Measurements from ENCODE around the gene HCN2. TPM values are rescaled to one million over a fixed set of nuclear protein-coding genes. Genes with fewer than 3 reads are reported as not detected.

The HCN2 gene
- total and polyA plus RNA-seq, 9 of the 15 experiments (the other 6 are each of a cell fraction or from before 2014, with no cell fraction given), result 0.29 to 4.2 (median 0.82) TPM; not detected in 2

DNA sequence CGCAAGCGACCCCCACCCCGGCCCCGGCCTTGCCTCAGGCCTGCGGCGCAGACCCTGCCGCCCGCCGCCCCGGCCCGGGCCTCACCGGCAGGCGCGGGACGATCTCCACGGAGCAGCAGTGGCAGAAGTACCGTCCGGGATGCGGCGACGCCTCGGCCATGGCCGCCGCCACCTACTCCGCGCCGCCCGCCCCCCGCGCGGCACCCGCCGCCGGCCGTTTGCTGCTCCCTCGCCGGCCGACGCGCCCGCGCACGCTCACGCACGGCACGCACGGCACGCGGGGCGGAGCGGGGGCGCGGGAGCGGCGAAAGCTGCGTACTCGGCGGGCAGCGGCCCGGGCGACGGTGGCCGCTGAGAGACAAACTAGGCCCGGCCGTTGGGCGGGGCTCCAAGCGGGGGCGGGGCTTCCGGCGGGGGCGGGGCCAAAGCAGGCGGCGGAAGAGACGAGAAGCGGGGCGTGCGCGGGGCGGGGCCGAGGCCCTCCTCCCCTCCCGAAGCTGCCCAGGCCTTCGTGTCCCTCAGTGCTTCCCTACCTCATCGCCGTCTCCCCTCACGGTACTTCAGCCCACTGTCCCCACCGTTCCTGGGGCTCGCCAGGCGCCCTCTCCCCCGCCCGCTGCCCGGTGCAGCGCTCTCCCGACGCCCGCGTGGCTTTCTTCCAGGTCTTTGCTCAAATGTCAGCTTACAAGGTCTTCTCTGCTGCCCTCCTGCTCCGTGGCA is 73.4 kb downstream of the HCN2 start, which contains the start of gene RNF126 (continued):
- TF ChIP-seq, protein P1, sequence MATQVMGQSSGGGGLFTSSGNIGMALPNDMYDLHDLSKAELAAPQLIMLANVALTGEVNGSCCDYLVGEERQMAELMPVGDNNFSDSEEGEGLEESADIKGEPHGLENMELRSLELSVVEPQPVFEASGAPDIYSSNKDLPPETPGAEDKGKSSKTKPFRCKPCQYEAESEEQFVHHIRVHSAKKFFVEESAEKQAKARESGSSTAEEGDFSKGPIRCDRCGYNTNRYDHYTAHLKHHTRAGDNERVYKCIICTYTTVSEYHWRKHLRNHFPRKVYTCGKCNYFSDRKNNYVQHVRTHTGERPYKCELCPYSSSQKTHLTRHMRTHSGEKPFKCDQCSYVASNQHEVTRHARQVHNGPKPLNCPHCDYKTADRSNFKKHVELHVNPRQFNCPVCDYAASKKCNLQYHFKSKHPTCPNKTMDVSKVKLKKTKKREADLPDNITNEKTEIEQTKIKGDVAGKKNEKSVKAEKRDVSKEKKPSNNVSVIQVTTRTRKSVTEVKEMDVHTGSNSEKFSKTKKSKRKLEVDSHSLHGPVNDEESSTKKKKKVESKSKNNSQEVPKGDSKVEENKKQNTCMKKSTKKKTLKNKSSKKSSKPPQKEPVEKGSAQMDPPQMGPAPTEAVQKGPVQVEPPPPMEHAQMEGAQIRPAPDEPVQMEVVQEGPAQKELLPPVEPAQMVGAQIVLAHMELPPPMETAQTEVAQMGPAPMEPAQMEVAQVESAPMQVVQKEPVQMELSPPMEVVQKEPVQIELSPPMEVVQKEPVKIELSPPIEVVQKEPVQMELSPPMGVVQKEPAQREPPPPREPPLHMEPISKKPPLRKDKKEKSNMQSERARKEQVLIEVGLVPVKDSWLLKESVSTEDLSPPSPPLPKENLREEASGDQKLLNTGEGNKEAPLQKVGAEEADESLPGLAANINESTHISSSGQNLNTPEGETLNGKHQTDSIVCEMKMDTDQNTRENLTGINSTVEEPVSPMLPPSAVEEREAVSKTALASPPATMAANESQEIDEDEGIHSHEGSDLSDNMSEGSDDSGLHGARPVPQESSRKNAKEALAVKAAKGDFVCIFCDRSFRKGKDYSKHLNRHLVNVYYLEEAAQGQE (IDR thresholded peaks at IDR 0.05; ENCODE audit: borderline replicate concordance), result no peak
- TF ChIP-seq, protein P1 (CRISPR knock-in tag; IDR thresholded peaks at IDR 0.05; ENCODE audit: low read depth), result no peak
- TF ChIP-seq NFRKB (IDR thresholded peaks at IDR 0.05; ENCODE audit: low read depth) (no peak), KLF13 (tag; IDR thresholded peaks at IDR 0.05; ENCODE audit: borderline replicate concordance, low read depth) (no peak), ZNF146 (CRISPR knock-in tag; IDR thresholded peaks at IDR 0.05; ENCODE audit: unreplicated experiment) (no peak), ZKSCAN3 (CRISPR knock-in tag; IDR thresholded peaks at IDR 0.05) (no peak), ZFP1 (CRISPR knock-in tag; IDR thresholded peaks at IDR 0.05) (no peak), ZNF354B (CRISPR knock-in tag; IDR thresholded peaks at IDR 0.05) (no peak), STAG1 (CRISPR knock-in tag; IDR thresholded peaks at IDR 0.05; ENCODE audit: borderline replicate concordance) (no peak), PHF8 (IDR thresholded peaks at IDR 0.05; ENCODE audit: borderline replicate concordance, low read length) (peak; percentile 76; the same call in 1 of the 2 replicates), KDM1A (IDR thresholded peaks at IDR 0.05) (no peak), SRSF7 (optimal IDR thresholded peaks at IDR 0.05; ENCODE audit: low read depth, low read length) (no peak), ZNF431 (CRISPR knock-in tag; IDR thresholded peaks at IDR 0.05) (no peak)
- TF ChIP-seq, protein P2, sequence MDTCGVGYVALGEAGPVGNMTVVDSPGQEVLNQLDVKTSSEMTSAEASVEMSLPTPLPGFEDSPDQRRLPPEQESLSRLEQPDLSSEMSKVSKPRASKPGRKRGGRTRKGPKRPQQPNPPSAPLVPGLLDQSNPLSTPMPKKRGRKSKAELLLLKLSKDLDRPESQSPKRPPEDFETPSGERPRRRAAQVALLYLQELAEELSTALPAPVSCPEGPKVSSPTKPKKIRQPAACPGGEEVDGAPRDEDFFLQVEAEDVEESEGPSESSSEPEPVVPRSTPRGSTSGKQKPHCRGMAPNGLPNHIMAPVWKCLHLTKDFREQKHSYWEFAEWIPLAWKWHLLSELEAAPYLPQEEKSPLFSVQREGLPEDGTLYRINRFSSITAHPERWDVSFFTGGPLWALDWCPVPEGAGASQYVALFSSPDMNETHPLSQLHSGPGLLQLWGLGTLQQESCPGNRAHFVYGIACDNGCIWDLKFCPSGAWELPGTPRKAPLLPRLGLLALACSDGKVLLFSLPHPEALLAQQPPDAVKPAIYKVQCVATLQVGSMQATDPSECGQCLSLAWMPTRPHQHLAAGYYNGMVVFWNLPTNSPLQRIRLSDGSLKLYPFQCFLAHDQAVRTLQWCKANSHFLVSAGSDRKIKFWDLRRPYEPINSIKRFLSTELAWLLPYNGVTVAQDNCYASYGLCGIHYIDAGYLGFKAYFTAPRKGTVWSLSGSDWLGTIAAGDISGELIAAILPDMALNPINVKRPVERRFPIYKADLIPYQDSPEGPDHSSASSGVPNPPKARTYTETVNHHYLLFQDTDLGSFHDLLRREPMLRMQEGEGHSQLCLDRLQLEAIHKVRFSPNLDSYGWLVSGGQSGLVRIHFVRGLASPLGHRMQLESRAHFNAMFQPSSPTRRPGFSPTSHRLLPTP (IDR thresholded peaks at IDR 0.05; ENCODE audit: borderline replicate concordance, extremely low read depth, insufficient read length), result no peak
- TF ChIP-seq, protein P3, sequence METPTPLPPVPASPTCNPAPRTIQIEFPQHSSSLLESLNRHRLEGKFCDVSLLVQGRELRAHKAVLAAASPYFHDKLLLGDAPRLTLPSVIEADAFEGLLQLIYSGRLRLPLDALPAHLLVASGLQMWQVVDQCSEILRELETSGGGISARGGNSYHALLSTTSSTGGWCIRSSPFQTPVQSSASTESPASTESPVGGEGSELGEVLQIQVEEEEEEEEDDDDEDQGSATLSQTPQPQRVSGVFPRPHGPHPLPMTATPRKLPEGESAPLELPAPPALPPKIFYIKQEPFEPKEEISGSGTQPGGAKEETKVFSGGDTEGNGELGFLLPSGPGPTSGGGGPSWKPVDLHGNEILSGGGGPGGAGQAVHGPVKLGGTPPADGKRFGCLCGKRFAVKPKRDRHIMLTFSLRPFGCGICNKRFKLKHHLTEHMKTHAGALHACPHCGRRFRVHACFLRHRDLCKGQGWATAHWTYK (CRISPR knock-in tag; IDR thresholded peaks at IDR 0.05), result 0 out of 2 replicates have a peak, but pooled peaks have one; percentile 41
